LHCN-M2 (cell line): ENCODE data around the gene JMJD6. TPM values are rescaled to one million over a fixed set of nuclear protein-coding genes. Genes with fewer than 3 reads are reported as not detected.
"Not testable (repeated sequence)": the region's sequence is repeated elsewhere in the genome, so short reads cannot be mapped to it uniquely, and the experiment has no call there.

Source experiments
- DNase-seq: peaks from one replicate; pipeline ENCODE4 v3.0.0-alpha.2; 2012; ENCODE audit warnings: low read depth
- total RNA-seq: library from RNA; depleted of rRNA; stranded (reverse); fragments of >200 nt; gene quantifications from 2 replicates; pipeline ENCODE4 v1.2.3, GENCODE V29; 2014

Gene JMJD6
- total RNA-seq, 1 experiment from 2014 or later: 29.3 TPM

- DNase-seq: peak; percentile 39
These were observed 10.1 kb upstream of the JMJD6 start for GRCh38 chr17:76736349-76737081.

- no peak for DNase-seq
These were observed 9.4 kb upstream of the JMJD6 start for GRCh38 chr17:76735586-76736348.

- DNase-seq: peak; percentile 37
These were observed 8.6 kb upstream of the JMJD6 start for GRCh38 chr17:76735006-76735405.

- DNase-seq: peak; percentile 41
These were observed 7.9 kb upstream of the JMJD6 start for GRCh38 chr17:76734080-76734840.

- no peak for DNase-seq
These were observed 7.2 kb upstream of the JMJD6 start for GRCh38 chr17:76733618-76733957.

GRCh38 chr17:76732734-76733617, 6.6 kb upstream of the JMJD6 start:
- DNase-seq: no peak

- not testable (repeated sequence) for DNase-seq
These were observed 5.7 kb upstream of the JMJD6 start for GRCh38 chr17:76731800-76732733.

GRCh38 chr17:76727745-76728456, 1.5 kb upstream of the JMJD6 start:
- no peak for DNase-seq

- DNase-seq: peak; percentile 66
These were observed 641 bp upstream of the JMJD6 start, which contains the start of gene METTL23 for GRCh38 chr17:76726776-76727718. Gene METTL23 (plus strand): TSS chr17:76726839. CDS start chr17:76729711, 2,872 bp downstream.

- peak; percentile 34 for DNase-seq
These were observed 701 bp downstream of the JMJD6 start for GRCh38 chr17:76725580-76726230.

GRCh38 chr17:76723812-76724211, 2.6 kb downstream of the JMJD6 start:
- DNase-seq: no peak

GRCh38 chr17:76722977-76723376, 3.4 kb downstream of the JMJD6 start:
- DNase-seq: not testable (repeated sequence)

GRCh38 chr17:76722279-76722678, 4.1 kb downstream of the JMJD6 start:
- DNase-seq: no peak

- no peak for DNase-seq
These were observed 4.9 kb downstream of the JMJD6 start for GRCh38 chr17:76721463-76721862.

- no peak for DNase-seq
These were observed 5.5 kb downstream of the JMJD6 start for GRCh38 chr17:76720941-76721340.

GRCh38 chr17:76720211-76720610, 6.2 kb downstream of the JMJD6 start:
- DNase-seq: no peak

GRCh38 chr17:76718516-76718915, 7.9 kb downstream of the JMJD6 start:
- no peak for DNase-seq

- DNase-seq: peak; percentile 85
These were observed 9.6 kb downstream of the JMJD6 start for GRCh38 chr17:76716839-76717215.
